ENCODE results near the gene CAPN8.

Gene CAPN8

GRCh38 chr1:223702735-223703667 is 37.5 kb upstream of the CAPN8 start:
- DNase-seq (ENCODE audit: low read depth in 2 of 2) = no peak

- DNase-seq (ENCODE audit: low read depth in 2 of 2) = peak in 1 of 2 donors; percentile 26
Measured at GRCh38 chr1:223700942-223701637, 35.6 kb upstream of the CAPN8 start.

- DNase-seq (ENCODE audit: low read depth in 2 of 2) = no peak
Measured at GRCh38 chr1:223700388-223700918, 35.0 kb upstream of the CAPN8 start.

- DNase-seq (ENCODE audit: low read depth in 2 of 2) = no peak
Measured at GRCh38 chr1:223695941-223696340, 30.4 kb upstream of the CAPN8 start.

GRCh38 chr1:223695014-223695548 is 29.6 kb upstream of the CAPN8 start:
- DNase-seq (ENCODE audit: low read depth in 2 of 2) = no peak

GRCh38 chr1:223691121-223691520 is 25.6 kb upstream of the CAPN8 start:
- no peak for DNase-seq (ENCODE audit: low read depth in 2 of 2)

GRCh38 chr1:223684488-223684792 is 18.9 kb upstream of the CAPN8 start:
- no peak for DNase-seq (ENCODE audit: low read depth in 2 of 2)

- peak; percentile 34 to 41 for DNase-seq (ENCODE audit: low read depth in 2 of 2)
Measured at GRCh38 chr1:223683586-223684487, 18.3 kb upstream of the CAPN8 start.

GRCh38 chr1:223682502-223682901 is 17.0 kb upstream of the CAPN8 start:
- DNase-seq (ENCODE audit: low read depth in 2 of 2) = no peak

GRCh38 chr1:223680188-223680587 is 14.7 kb upstream of the CAPN8 start:
- no peak for DNase-seq (ENCODE audit: low read depth in 2 of 2)

GRCh38 chr1:223678841-223679240 is 13.3 kb upstream of the CAPN8 start:
- no peak for DNase-seq (ENCODE audit: low read depth in 2 of 2)

- no peak for DNase-seq (ENCODE audit: low read depth in 2 of 2)
Measured at GRCh38 chr1:223674119-223674890, 8.8 kb upstream of the CAPN8 start.

- DNase-seq (ENCODE audit: low read depth in 2 of 2) = peak in 1 of 2 donors; percentile 7
Measured at GRCh38 chr1:223670458-223671159, 5.1 kb upstream of the CAPN8 start.

GRCh38 chr1:223669003-223669795 is 3.7 kb upstream of the CAPN8 start:
- DNase-seq (ENCODE audit: low read depth in 2 of 2) = no peak

GRCh38 chr1:223667484-223668182 is 2.1 kb upstream of the CAPN8 start:
- DNase-seq (ENCODE audit: low read depth in 2 of 2) = no peak

- no peak for DNase-seq (ENCODE audit: low read depth in 2 of 2)
Measured at GRCh38 chr1:223664106-223664505, 1.4 kb downstream of the CAPN8 start.

GRCh38 chr1:223662943-223663342 is 2.6 kb downstream of the CAPN8 start:
- no peak for DNase-seq (ENCODE audit: low read depth in 2 of 2)

- DNase-seq (ENCODE audit: low read depth in 2 of 2) = no peak
Measured at GRCh38 chr1:223659711-223660110, 5.8 kb downstream of the CAPN8 start.

GRCh38 chr1:223657978-223658377 is 7.5 kb downstream of the CAPN8 start:
- DNase-seq (ENCODE audit: low read depth in 2 of 2) = no peak
